KOPT-K1 (cell line): Measurements from ENCODE around the gene SH2B3.
"Not testable (repeated sequence)": the region's sequence is repeated elsewhere in the genome, so short reads cannot be mapped to it uniquely, and the experiment has no call there.

Experiments used
- H3K27ac ChIP-seq: fragments of 200-600 bp; sonication (generic); 2 replicates; pipeline ENCODE4 v1.5.1; 2016; ENCODE audit warnings: antibody characterized with exemption, mild to moderate bottlenecking, low read depth, low read length; ENCODE audit not compliant: poor library complexity, severe bottlenecking
- H3K36me3 ChIP-seq: fragments of 200-600 bp; sonication (generic); 2 replicates; pipeline ENCODE4 v1.5.1; 2017; ENCODE audit warnings: antibody characterized with exemption, mild to moderate bottlenecking, low read length, moderate library complexity; ENCODE audit not compliant: insufficient read depth
- H3K9me3 ChIP-seq: fragments of 200-600 bp; sonication (generic); 2 replicates; pipeline ENCODE4 v1.5.1; 2017; ENCODE audit warnings: antibody characterized with exemption, low read length, mild to moderate bottlenecking; ENCODE audit not compliant: insufficient read depth, poor library complexity, severe bottlenecking

SH2B3 gene

GRCh38 chr12:111369496-111370220 lies 36.1 kb upstream of the SH2B3 start:
- Histone ChIP-seq H3K36me3 (no peaks in the 10 kb centered on the region), H3K27ac (no peak overlapping the region), H3K9me3 (peaks cover 8% of the 10 kb centered on the region)

GRCh38 chr12:111373231-111373630 lies 32.5 kb upstream of the SH2B3 start:
- not testable (repeated sequence) for H3K36me3 ChIP-seq, H3K27ac ChIP-seq
- peaks cover 25% of the 10 kb centered on the region for H3K9me3 ChIP-seq

GRCh38 chr12:111377440-111377839 lies 28.3 kb upstream of the SH2B3 start:
- Histone ChIP-seq H3K36me3 (no peaks in the 10 kb centered on the region), H3K9me3 (peaks cover 25% of the 10 kb centered on the region), H3K27ac (no peak overlapping the region)

GRCh38 chr12:111379942-111380554 lies 25.7 kb upstream of the SH2B3 start:
- no peak overlapping the region for H3K27ac ChIP-seq
- H3K36me3 ChIP-seq, result no peaks in the 10 kb centered on the region
- peaks cover 14% of the 10 kb centered on the region for H3K9me3 ChIP-seq

GRCh38 chr12:111384596-111384995 lies 21.1 kb upstream of the SH2B3 start:
- Histone ChIP-seq H3K36me3 (no peaks in the 10 kb centered on the region), H3K27ac (no peak overlapping the region), H3K9me3 (no peaks in the 10 kb centered on the region)

GRCh38 chr12:111386885-111387284 lies 18.8 kb upstream of the SH2B3 start:
- Histone ChIP-seq H3K36me3 (no peaks in the 10 kb centered on the region), H3K27ac (no peak overlapping the region), H3K9me3 (no peaks in the 10 kb centered on the region)

GRCh38 chr12:111387747-111388323 lies 17.9 kb upstream of the SH2B3 start:
- Histone ChIP-seq H3K9me3 (no peaks in the 10 kb centered on the region), H3K36me3 (no peaks in the 10 kb centered on the region), H3K27ac (no peak overlapping the region)

- no peak overlapping the region for H3K27ac ChIP-seq
- H3K9me3 ChIP-seq, result no peaks in the 10 kb centered on the region
- H3K36me3 ChIP-seq, result no peaks in the 10 kb centered on the region
These were observed 16.1 kb upstream of the SH2B3 start for GRCh38 chr12:111389635-111390034.

GRCh38 chr12:111390910-111391309 lies 14.8 kb upstream of the SH2B3 start:
- Histone ChIP-seq H3K36me3 (no peaks in the 10 kb centered on the region), H3K9me3 (no peaks in the 10 kb centered on the region), H3K27ac (no peak overlapping the region)

GRCh38 chr12:111393700-111394300 lies 11.9 kb upstream of the SH2B3 start:
- no peaks in the 10 kb centered on the region for H3K9me3 ChIP-seq
- no peaks in the 10 kb centered on the region for H3K36me3 ChIP-seq
- no peak overlapping the region for H3K27ac ChIP-seq

GRCh38 chr12:111394480-111394879 lies 11.2 kb upstream of the SH2B3 start:
- Histone ChIP-seq H3K36me3 (no peaks in the 10 kb centered on the region), H3K27ac (no peak overlapping the region), H3K9me3 (no peaks in the 10 kb centered on the region)

GRCh38 chr12:111395336-111396187 lies 10.2 kb upstream of the SH2B3 start:
- Histone ChIP-seq H3K27ac (no peak overlapping the region), H3K36me3 (no peaks in the 10 kb centered on the region)

GRCh38 chr12:111396271-111396670 lies 9.5 kb upstream of the SH2B3 start:
- H3K9me3 ChIP-seq, H3K36me3 ChIP-seq, H3K27ac ChIP-seq: not testable (repeated sequence)

More at GRCh38 chr12:111395336-111396187, 10.2 kb upstream of the SH2B3 start:
- H3K9me3 ChIP-seq, result no peaks in the 10 kb centered on the region

- H3K27ac ChIP-seq, result peak overlapping the region; percentile 22
- H3K36me3 ChIP-seq, result no peaks in the 10 kb centered on the region
- no peaks in the 10 kb centered on the region for H3K9me3 ChIP-seq
These were observed 8.8 kb upstream of the SH2B3 start for GRCh38 chr12:111396726-111397445.
